ENCODE results near the gene HNRNPCL1.

- TF ChIP-seq CTCF (IDR thresholded peaks at IDR 0.05): no peak
- TF ChIP-seq ZFX (IDR thresholded peaks at IDR 0.05; ENCODE audit: borderline replicate concordance): no peak
These were observed 37.1 kb downstream of the HNRNPCL1 start for GRCh38 chr1:12811409-12811784.

Measured in 22Rv1 (cell line).